ENCODE results near the gene TARM1. TPM values are rescaled to one million over a fixed set of nuclear protein-coding genes. Genes with fewer than 3 reads are reported as not detected.

TARM1 gene
- total RNA-seq, 1 experiment from 2014 or later = not detected

- BruUV-seq (replicated peaks) = no TSS peak
- no peak for TF ChIP-seq CTCF (IDR thresholded peaks at IDR 0.05; ENCODE audit: unreplicated experiment)
- Mint-ChIP-seq H3K36me3 (ENCODE audit: insufficient read depth, unreplicated experiment) (no peaks in the 10 kb centered on the region), H3K27ac (ENCODE audit: unreplicated experiment) (no peak overlapping the region), H3K4me3 (ENCODE audit: low read depth, unreplicated experiment) (no peak overlapping the region), H3K4me1 (ENCODE audit: low read depth, unreplicated experiment) (no peaks in the 10 kb centered on the region), H3K9me3 (ENCODE audit: low read depth, unreplicated experiment) (no peaks in the 10 kb centered on the region), H3K27me3 (ENCODE audit: unreplicated experiment) (peaks cover 60% of the 10 kb centered on the region)
- DNase-seq = no peak
- intact Hi-C loops (cut with micrococcal nuclease; ENCODE audit: unreplicated experiment) = no loop called here
- CTCF ChIA-PET = no interaction called here
Measured at GRCh38 chr19:54047616-54048015, 33.5 kb downstream of the TARM1 start.

GRCh38 chr19:54045771-54046170, 35.4 kb downstream of the TARM1 start:
- no peak overlapping the region for H3K4me3 Mint-ChIP-seq (ENCODE audit: low read depth, unreplicated experiment)
- no peaks in the 10 kb centered on the region for H3K4me1 Mint-ChIP-seq (ENCODE audit: low read depth, unreplicated experiment)
- no peak overlapping the region for H3K27ac Mint-ChIP-seq (ENCODE audit: unreplicated experiment)
- no peak for TF ChIP-seq CTCF (IDR thresholded peaks at IDR 0.05; ENCODE audit: unreplicated experiment)
- DNase-seq = no peak
- intact Hi-C loops (cut with micrococcal nuclease; ENCODE audit: unreplicated experiment) = no loop called here
- CTCF ChIA-PET = interaction anchor here (0.8 kb wide), 1 partner anchor 16 kb away, joined by 4 read pairs; no protein-coding TSS in a partner anchor
- peaks cover 69% of the 10 kb centered on the region for H3K27me3 Mint-ChIP-seq (ENCODE audit: unreplicated experiment)
- no peaks in the 10 kb centered on the region for H3K36me3 Mint-ChIP-seq (ENCODE audit: insufficient read depth, unreplicated experiment)
- no peaks in the 10 kb centered on the region for H3K9me3 Mint-ChIP-seq (ENCODE audit: low read depth, unreplicated experiment)
- no TSS peak for BruUV-seq (replicated peaks)

GRCh38 chr19:54042989-54043388, 38.2 kb downstream of the TARM1 start:
- Mint-ChIP-seq H3K4me3 (ENCODE audit: low read depth, unreplicated experiment) (no peak overlapping the region), H3K27me3 (ENCODE audit: unreplicated experiment) (peaks cover 52% of the 10 kb centered on the region), H3K9me3 (ENCODE audit: low read depth, unreplicated experiment) (no peaks in the 10 kb centered on the region), H3K27ac (ENCODE audit: unreplicated experiment) (no peak overlapping the region), H3K36me3 (ENCODE audit: insufficient read depth, unreplicated experiment) (no peaks in the 10 kb centered on the region), H3K4me1 (ENCODE audit: low read depth, unreplicated experiment) (no peaks in the 10 kb centered on the region)
- no TSS peak for BruUV-seq (replicated peaks)
- DNase-seq = no peak
- intact Hi-C loops (cut with micrococcal nuclease; ENCODE audit: unreplicated experiment) = no loop called here
- no peak for TF ChIP-seq CTCF (IDR thresholded peaks at IDR 0.05; ENCODE audit: unreplicated experiment)
- CTCF ChIA-PET = interaction anchor here (1.3 kb wide), 1 partner anchor 12 kb away, joined by 5 read pairs; no protein-coding TSS in a partner anchor

- H3K9me3 Mint-ChIP-seq (ENCODE audit: low read depth, unreplicated experiment) = no peaks in the 10 kb centered on the region
- intact Hi-C loops (cut with micrococcal nuclease; ENCODE audit: unreplicated experiment) = no loop called here
- CTCF ChIA-PET = interaction anchor here (0.5 to 1.3 kb wide), 2 partner anchors 11 to 31 kb away, joined by 3 to 5 read pairs; no protein-coding TSS in a partner anchor
- H3K4me3 Mint-ChIP-seq (ENCODE audit: low read depth, unreplicated experiment) = no peak overlapping the region
- no peak overlapping the region for H3K27ac Mint-ChIP-seq (ENCODE audit: unreplicated experiment)
- H3K4me1 Mint-ChIP-seq (ENCODE audit: low read depth, unreplicated experiment) = no peaks in the 10 kb centered on the region
- no peak for DNase-seq
- BruUV-seq (replicated peaks) = no TSS peak
- TF ChIP-seq CTCF (IDR thresholded peaks at IDR 0.05; ENCODE audit: unreplicated experiment) = no peak
- no peaks in the 10 kb centered on the region for H3K36me3 Mint-ChIP-seq (ENCODE audit: insufficient read depth, unreplicated experiment)
- peaks cover 52% of the 10 kb centered on the region for H3K27me3 Mint-ChIP-seq (ENCODE audit: unreplicated experiment)
Measured at GRCh38 chr19:54041969-54042606, 39.1 kb downstream of the TARM1 start.

Data from Calu3 (cell line).